GM12891 (cell line): Measurements from ENCODE around the gene TMPRSS13.

Experiments used
- POLR2A ChIP-seq: IDR thresholded peaks from 2 replicates; pipeline ENCODE4 v1.6.1; 2011; ENCODE audit warnings: low read depth, low read length, control low read depth
- POLR2AphosphoS5 ChIP-seq: IDR thresholded peaks from 2 replicates; pipeline ENCODE4 v1.6.1; 2011; ENCODE audit warnings: low read depth, low read length, control low read depth

- TF ChIP-seq POLR2AphosphoS5: no peak
- TF ChIP-seq POLR2A: no peak
Observed at GRCh38 chr11:117958949-117959348, 29.7 kb upstream of the TMPRSS13 start.
